ENCODE data around the gene ZDHHC14.

DNA sequence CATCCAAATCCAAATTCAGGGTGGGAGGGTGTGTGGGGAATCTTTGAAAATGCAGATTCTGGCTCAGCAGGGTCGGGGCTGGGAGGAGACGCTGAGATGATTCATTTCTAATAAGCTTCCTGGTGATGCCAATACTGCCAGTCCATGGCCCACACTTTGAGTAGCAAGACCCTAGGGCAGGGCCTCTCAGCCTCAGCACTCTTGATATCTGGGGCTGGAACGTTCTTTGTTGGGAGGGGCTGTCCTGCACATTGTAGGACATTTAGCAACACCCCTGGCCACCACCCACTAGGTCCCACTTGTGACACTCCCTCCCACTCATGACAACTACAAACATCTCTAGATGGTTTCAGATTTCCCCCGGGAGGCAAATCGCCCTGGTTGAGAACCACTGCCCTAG, 191.0 kb downstream of the ZDHHC14 start:
- TF ChIP-seq POLR2AphosphoS5 (IDR thresholded peaks at IDR 0.05) (no peak), POLR2A (IDR thresholded peaks at IDR 0.05) (no peak), EP300 (IDR thresholded peaks at IDR 0.05) (no peak)
- TF ChIP-seq, protein P1, sequence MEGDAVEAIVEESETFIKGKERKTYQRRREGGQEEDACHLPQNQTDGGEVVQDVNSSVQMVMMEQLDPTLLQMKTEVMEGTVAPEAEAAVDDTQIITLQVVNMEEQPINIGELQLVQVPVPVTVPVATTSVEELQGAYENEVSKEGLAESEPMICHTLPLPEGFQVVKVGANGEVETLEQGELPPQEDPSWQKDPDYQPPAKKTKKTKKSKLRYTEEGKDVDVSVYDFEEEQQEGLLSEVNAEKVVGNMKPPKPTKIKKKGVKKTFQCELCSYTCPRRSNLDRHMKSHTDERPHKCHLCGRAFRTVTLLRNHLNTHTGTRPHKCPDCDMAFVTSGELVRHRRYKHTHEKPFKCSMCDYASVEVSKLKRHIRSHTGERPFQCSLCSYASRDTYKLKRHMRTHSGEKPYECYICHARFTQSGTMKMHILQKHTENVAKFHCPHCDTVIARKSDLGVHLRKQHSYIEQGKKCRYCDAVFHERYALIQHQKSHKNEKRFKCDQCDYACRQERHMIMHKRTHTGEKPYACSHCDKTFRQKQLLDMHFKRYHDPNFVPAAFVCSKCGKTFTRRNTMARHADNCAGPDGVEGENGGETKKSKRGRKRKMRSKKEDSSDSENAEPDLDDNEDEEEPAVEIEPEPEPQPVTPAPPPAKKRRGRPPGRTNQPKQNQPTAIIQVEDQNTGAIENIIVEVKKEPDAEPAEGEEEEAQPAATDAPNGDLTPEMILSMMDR (IDR thresholded peaks at IDR 0.05), result no peak
